OCI-LY3 (cell line): ENCODE measurements around the gene TTLL9.

Source experiments
- CTCF ChIP-seq: fragments of 200-600, 300-600 bp; sonication (generic); IDR thresholded peaks from 2 replicates; pipeline ENCODE4 v1.5.1; 2014; ENCODE audit warnings: antibody characterized with exemption, low read length, low read depth
- EZH2phosphoT487 ChIP-seq: fragments of 200-600 bp; shearing (Covaris generic); IDR thresholded peaks from 2 replicates; pipeline ENCODE4 v1.6.1; 2018; ENCODE audit warnings: antibody characterized with exemption, mixed run types, low read depth

GRCh38 chr20:31951203-31951529 is 80.7 kb downstream of the TTLL9 start:
- no peak for TF ChIP-seq CTCF
- no peak for TF ChIP-seq EZH2phosphoT487
